Melanocyte of skin (primary cell): Measurements from ENCODE around the gene ST3GAL3. TPM values are rescaled to one million over a fixed set of nuclear protein-coding genes. Genes with fewer than 3 reads are reported as not detected.

Source experiments
- small RNA-seq, 2 donors: library from RNA; depleted of rRNA; stranded (forward); fragments of <200 nt; gene quantifications; one replicate each; pipeline ENCODE3, GENCODE V24; 2012
- total RNA-seq, 2 donors: library from RNA; depleted of rRNA; stranded (reverse); fragments of >200 nt; gene quantifications; 2 replicates each; pipeline ENCODE4 v1.2.3, GENCODE V29; 2012

ST3GAL3 gene
- total RNA-seq = 10 to 100 TPM; 12.7 to 15.1 TPM

DNA sequence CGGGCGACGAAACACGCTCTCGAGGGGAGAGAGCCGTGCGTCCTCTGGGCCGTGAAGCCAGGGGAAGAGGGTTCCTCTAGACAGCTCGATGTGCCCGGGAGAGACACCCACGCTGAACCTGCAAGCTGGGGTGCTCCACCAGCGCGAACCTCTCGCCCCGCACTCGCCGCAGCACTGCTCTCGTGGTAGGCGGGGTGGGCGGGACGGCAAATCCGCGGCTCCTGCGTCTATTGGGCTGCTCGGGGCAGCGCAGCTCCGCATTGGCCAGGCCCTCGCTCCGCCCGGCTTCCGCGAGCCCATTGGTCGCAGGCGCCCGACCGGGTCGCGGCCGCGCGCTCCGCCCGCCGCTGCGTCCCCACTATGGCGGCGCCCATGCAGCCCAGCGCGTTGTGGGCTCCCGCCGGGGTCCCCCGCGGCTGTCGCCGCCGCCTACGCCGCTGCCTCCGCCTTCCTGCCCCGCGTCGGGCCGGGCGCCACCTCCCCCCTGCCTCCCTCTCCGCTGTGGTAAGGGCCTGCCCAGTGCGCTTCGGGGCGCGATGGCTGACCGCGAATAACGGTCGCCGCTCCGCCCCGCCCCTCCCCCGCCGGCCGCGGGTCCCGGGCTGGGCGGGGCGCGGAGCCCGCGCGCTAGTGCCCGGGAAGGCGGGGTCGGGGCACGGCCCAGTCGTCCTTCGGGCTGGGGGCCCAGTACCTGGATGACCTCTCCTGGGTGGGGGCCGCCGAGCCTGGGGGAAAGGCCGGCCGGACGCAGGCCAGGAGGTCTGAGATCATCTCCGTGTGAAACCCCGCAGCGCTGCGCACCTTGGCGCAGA lies at the start of gene ST3GAL3:
TSS of gene ST3GAL3 (plus strand) at position 347 of the 812 bp plus-strand sequence. CDS start 28,727 bp downstream, outside the sequence.

GRCh38 chr1:43933386-43934100 lies 226.2 kb downstream of the ST3GAL3 start, which contains the start of gene ARTN:
Gene ARTN (plus strand): TSS chr1:43933801. CDS start chr1:43935657, 1,856 bp downstream.

GRCh38 chr1:43946236-43947060 lies 239.1 kb downstream of the ST3GAL3 start, which contains the start of gene IPO13:
Gene IPO13 (plus strand): TSS chr1:43946950. CDS start chr1:43947601, 651 bp downstream.

GRCh38 chr1:43969746-43970466 lies 262.6 kb downstream of the ST3GAL3 start, which contains the start of gene DPH2:
Gene DPH2 (plus strand): TSS chr1:43970010. CDS start chr1:43970176, 166 bp downstream.

GRCh38 chr1:43974443-43975248 lies 267.3 kb downstream of the ST3GAL3 start, which contains the start of gene ATP6V0B:
Gene ATP6V0B (plus strand): TSS chr1:43974960. CDS start chr1:43975041, 81 bp downstream.

GRCh38 chr1:43978551-43979260 lies 271.4 kb downstream of the ST3GAL3 start, which contains the start of gene B4GALT2:
Gene B4GALT2 (plus strand): TSS chr1:43979210. CDS start chr1:43981161, 1,951 bp downstream.

Small RNAs within 50 kb of the gene (small RNA-seq; reads per million reads assigned to genes)
- gene AL451062.2 = 0 reads per million in 2 donors
- 0 reads per million in 2 donors for gene RF00026

Other genes with a start within 250 kb of the ST3GAL3 start
- 1 to 10 TPM; 1.7 to 6.7 TPM for gene PTPRF, start 176.7 kb upstream of the ST3GAL3 start, total RNA-seq
- gene KDM4A, start 57.4 kb upstream of the ST3GAL3 start, total RNA-seq = 10 to 100 TPM; 34.0 to 37.5 TPM
- gene ARTN, start 226.3 kb downstream of the ST3GAL3 start, total RNA-seq = not detected
- 10 to 100 TPM; 34.6 to 49.2 TPM for gene IPO13, start 239.4 kb downstream of the ST3GAL3 start, total RNA-seq